ENCODE measurements around the gene HUWE1. TPM values are rescaled to one million over a fixed set of nuclear protein-coding genes. Genes with fewer than 3 reads are reported as not detected.
A peak's percentile ranks its signal among the peaks of the same experiment; 100 is the strongest.

HUWE1 gene
- total RNA-seq, 2 experiments from 2014 or later: 376 to 384 TPM

DNA sequence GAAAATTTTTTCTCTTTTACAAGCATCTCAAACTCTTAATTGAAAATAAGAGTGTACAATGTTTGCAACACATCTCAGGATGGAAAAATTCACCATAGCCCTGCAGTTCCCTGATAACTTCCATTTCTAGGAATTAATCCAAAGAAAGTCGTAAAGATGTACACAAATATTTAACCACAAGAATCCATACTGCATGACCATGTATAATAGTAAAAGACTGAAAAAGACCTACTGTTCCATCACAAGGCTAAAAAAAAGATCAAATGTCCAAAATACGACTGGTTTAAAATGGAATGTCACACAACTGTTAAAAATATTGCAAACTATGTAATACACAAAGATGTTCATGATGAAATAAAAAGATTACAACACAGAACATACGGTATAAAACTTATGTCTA, 32.1 kb downstream of the HUWE1 start:
- no peak for DNase-seq
- no peaks in the 10 kb centered on the region for H3K27me3 Mint-ChIP-seq
- no peak for ATAC-seq
- H3K36me3 Mint-ChIP-seq (ENCODE audit: low read depth): peaks cover 48% of the 10 kb centered on the region
- H3K9me3 Mint-ChIP-seq: no peaks in the 10 kb centered on the region
- ChIA-PET CTCF (no interaction called here), POLR2A (no interaction called here)
- no peak overlapping the region for H3K4me3 Mint-ChIP-seq
- H3K27ac Mint-ChIP-seq: peak overlapping the region; percentile 42
- intact Hi-C loops (cut with micrococcal nuclease): no loop called here
- H3K4me1 Mint-ChIP-seq (ENCODE audit: low read depth): peaks cover 40% of the 10 kb centered on the region
- TF ChIP-seq, protein P1, sequence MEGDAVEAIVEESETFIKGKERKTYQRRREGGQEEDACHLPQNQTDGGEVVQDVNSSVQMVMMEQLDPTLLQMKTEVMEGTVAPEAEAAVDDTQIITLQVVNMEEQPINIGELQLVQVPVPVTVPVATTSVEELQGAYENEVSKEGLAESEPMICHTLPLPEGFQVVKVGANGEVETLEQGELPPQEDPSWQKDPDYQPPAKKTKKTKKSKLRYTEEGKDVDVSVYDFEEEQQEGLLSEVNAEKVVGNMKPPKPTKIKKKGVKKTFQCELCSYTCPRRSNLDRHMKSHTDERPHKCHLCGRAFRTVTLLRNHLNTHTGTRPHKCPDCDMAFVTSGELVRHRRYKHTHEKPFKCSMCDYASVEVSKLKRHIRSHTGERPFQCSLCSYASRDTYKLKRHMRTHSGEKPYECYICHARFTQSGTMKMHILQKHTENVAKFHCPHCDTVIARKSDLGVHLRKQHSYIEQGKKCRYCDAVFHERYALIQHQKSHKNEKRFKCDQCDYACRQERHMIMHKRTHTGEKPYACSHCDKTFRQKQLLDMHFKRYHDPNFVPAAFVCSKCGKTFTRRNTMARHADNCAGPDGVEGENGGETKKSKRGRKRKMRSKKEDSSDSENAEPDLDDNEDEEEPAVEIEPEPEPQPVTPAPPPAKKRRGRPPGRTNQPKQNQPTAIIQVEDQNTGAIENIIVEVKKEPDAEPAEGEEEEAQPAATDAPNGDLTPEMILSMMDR (IDR thresholded peaks at IDR 0.05): no peak

DNA sequence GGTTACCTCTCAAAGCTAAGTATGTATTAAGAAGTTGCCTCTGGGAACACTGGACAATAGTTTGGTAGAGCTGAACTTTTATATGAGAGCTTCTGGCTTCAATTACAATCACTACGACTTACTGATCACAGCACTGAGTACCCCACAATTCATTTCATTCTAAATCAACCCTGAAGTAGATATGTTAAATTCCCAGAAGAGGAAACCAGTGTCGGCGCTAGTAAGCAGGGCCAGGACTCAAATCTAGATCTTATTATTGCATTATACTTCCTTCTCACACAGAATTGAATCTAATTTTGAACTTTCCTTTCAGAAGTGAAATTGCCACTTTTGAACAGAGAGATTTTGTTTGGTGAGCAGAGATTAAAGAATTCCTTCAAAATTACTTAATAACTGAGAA, 41.8 kb downstream of the HUWE1 start:
- DNase-seq: no peak
- ChIA-PET CTCF (no interaction called here), POLR2A (no interaction called here)
- H3K4me1 Mint-ChIP-seq (ENCODE audit: low read depth): peaks cover 5% of the 10 kb centered on the region
- H3K27me3 Mint-ChIP-seq: no peaks in the 10 kb centered on the region
- peaks cover 48% of the 10 kb centered on the region for H3K36me3 Mint-ChIP-seq (ENCODE audit: low read depth)
- H3K27ac Mint-ChIP-seq: peak overlapping the region; percentile 49
- intact Hi-C loops (cut with micrococcal nuclease): no loop called here
- no peak for ATAC-seq
- TF ChIP-seq, protein P1 (IDR thresholded peaks at IDR 0.05): no peak
- H3K4me3 Mint-ChIP-seq: no peak overlapping the region
- no peaks in the 10 kb centered on the region for H3K9me3 Mint-ChIP-seq

GRCh38 chrX:53642337-53642736, 44.2 kb downstream of the HUWE1 start:
- no peak overlapping the region for H3K4me3 Mint-ChIP-seq
- no peak for DNase-seq
- H3K4me1 Mint-ChIP-seq (ENCODE audit: low read depth): peaks cover 7% of the 10 kb centered on the region
- peak overlapping the region; percentile 81 for H3K27ac Mint-ChIP-seq
- CTCF ChIA-PET: no interaction called here
- H3K36me3 Mint-ChIP-seq (ENCODE audit: low read depth): peaks cover 45% of the 10 kb centered on the region
- H3K9me3 Mint-ChIP-seq: no peaks in the 10 kb centered on the region
- TF ChIP-seq, protein P1 (IDR thresholded peaks at IDR 0.05): no peak
- POLR2A ChIA-PET: no interaction called here
- intact Hi-C loops (cut with micrococcal nuclease): no loop called here
- no peak for ATAC-seq
- no peaks in the 10 kb centered on the region for H3K27me3 Mint-ChIP-seq

DNA sequence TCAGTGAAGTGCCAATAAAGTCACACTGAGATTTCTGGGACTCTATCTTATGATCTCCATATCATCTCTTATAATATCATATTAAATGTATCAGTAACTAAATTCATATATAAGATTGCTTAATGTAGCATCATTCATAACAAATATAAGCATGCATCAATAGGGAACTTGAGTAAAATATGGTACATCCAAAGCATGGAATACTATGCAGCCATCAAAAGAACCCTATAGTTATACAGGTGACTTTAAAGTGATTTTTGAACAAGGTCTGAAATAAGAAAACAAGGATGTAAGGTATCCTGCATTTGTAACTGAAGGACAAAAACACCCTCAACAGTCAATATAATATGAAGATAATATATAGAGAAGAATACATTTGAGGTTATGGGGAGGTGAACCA, 47.3 kb downstream of the HUWE1 start:
- Mint-ChIP-seq H3K27me3 (no peaks in the 10 kb centered on the region), H3K27ac (no peak overlapping the region), H3K9me3 (no peaks in the 10 kb centered on the region), H3K4me3 (no peak overlapping the region), H3K36me3 (ENCODE audit: low read depth) (peaks cover 38% of the 10 kb centered on the region), H3K4me1 (ENCODE audit: low read depth) (peaks cover 4% of the 10 kb centered on the region)
- ChIA-PET POLR2A (no interaction called here), CTCF (no interaction called here)
- no peak for DNase-seq
- TF ChIP-seq, protein P1 (IDR thresholded peaks at IDR 0.05): no peak
- no peak for ATAC-seq
- intact Hi-C loops (cut with micrococcal nuclease): no loop called here

DNA sequence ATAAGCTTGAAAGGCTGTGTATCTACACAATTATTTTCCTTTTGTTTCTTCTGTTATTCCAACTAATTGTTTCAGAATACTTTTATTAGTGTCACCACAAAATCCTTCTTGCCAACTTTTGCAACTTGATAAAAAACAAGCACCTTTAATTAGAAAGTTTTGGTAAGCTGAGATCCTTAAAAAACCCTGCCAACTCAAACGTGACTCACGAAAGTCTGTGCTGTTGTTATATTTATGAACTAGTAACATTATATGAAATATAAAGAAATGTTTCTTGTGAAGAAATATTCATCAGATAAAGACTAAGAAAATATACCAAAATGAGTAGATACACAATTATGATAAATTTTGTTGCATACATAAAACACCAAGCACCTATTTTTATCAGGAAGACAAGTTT, 49.0 kb downstream of the HUWE1 start:
- intact Hi-C loops (cut with micrococcal nuclease): no loop called here
- DNase-seq (no peak), ATAC-seq (no peak)
- Mint-ChIP-seq H3K4me3 (no peak overlapping the region), H3K9me3 (no peaks in the 10 kb centered on the region), H3K4me1 (ENCODE audit: low read depth) (peaks cover 4% of the 10 kb centered on the region), H3K27ac (no peak overlapping the region), H3K27me3 (no peaks in the 10 kb centered on the region), H3K36me3 (ENCODE audit: low read depth) (peaks cover 33% of the 10 kb centered on the region)
- TF ChIP-seq, protein P1 (IDR thresholded peaks at IDR 0.05): no peak
- ChIA-PET CTCF (interaction anchor here (1.1 kb wide), 1 partner anchor 14 kb away, joined by 3 read pairs; no protein-coding TSS in a partner anchor), POLR2A (no interaction called here)
